OCI-LY7 (cell line): ENCODE results near the gene RANBP17.

Experiments
- EZH2phosphoT487 ChIP-seq: fragments of 200-600 bp; sonication (generic); IDR thresholded peaks from 2 replicates; pipeline ENCODE4 v1.6.1; 2018; ENCODE audit warnings: low read depth, borderline replicate concordance, mild to moderate bottlenecking, mixed run types, antibody characterized with exemption, low read length, moderate library complexity, mixed read lengths
- TF ChIP-seq, protein P1 (sequence below): fragments of 200-600 bp; sonication (generic); conservative IDR thresholded peaks from 2 replicates; pipeline ENCODE4 v1.5.1; 2014; ENCODE audit warnings: mild to moderate bottlenecking, antibody characterized with exemption, low read length, moderate library complexity, mixed read lengths

DNA sequence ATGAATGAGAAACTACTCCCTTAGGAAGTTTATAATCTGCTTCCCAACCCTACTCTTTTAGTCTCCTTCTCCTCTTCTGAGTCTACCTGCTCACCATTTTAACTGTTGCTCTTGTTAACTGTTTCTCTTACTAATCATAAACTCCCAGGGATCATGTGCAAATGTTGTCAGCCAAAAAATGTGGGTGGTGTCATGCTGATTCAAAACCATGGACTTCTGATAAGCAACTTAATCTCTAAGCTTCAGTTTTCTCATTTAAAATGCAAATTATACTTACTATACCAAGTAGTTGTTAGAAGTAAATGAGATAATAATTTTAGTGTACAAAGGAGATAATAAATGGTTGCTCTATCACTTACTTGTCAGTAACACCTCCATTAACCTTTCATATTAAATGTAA, 401.4 kb downstream of the RANBP17 start:
- TF ChIP-seq, protein P1, sequence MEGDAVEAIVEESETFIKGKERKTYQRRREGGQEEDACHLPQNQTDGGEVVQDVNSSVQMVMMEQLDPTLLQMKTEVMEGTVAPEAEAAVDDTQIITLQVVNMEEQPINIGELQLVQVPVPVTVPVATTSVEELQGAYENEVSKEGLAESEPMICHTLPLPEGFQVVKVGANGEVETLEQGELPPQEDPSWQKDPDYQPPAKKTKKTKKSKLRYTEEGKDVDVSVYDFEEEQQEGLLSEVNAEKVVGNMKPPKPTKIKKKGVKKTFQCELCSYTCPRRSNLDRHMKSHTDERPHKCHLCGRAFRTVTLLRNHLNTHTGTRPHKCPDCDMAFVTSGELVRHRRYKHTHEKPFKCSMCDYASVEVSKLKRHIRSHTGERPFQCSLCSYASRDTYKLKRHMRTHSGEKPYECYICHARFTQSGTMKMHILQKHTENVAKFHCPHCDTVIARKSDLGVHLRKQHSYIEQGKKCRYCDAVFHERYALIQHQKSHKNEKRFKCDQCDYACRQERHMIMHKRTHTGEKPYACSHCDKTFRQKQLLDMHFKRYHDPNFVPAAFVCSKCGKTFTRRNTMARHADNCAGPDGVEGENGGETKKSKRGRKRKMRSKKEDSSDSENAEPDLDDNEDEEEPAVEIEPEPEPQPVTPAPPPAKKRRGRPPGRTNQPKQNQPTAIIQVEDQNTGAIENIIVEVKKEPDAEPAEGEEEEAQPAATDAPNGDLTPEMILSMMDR: no peak
- no peak for TF ChIP-seq EZH2phosphoT487
